ENCODE results near the gene VPS52.
"Not testable (repeated sequence)": the region's sequence is repeated elsewhere in the genome, so short reads cannot be mapped to it uniquely, and the experiment has no call there.

VPS52 gene

GRCh38 chr6:33278392-33278741 lies 6.7 kb upstream of the VPS52 start:
- Mint-ChIP-seq H3K27me3 (ENCODE audit: low read depth, poor library complexity) (no peaks in the 10 kb centered on the region), H3K27ac (no peak overlapping the region), H3K4me1 (peaks cover 62% of the 10 kb centered on the region), H3K4me3 (no peak overlapping the region), H3K9me3 (no peaks in the 10 kb centered on the region), H3K36me3 (ENCODE audit: low read depth) (peaks cover 28% of the 10 kb centered on the region)
- TF ChIP-seq CTCF (IDR thresholded peaks at IDR 0.05) = no peak
- DNase-seq = no peak

GRCh38 chr6:33277663-33278391 lies 6.2 kb upstream of the VPS52 start:
- Mint-ChIP-seq H3K9me3 (no peaks in the 10 kb centered on the region), H3K36me3 (ENCODE audit: low read depth) (peaks cover 34% of the 10 kb centered on the region), H3K27ac (peak overlapping the region; percentile 93), H3K4me3 (peak overlapping the region; percentile 84), H3K27me3 (ENCODE audit: low read depth, poor library complexity) (no peaks in the 10 kb centered on the region), H3K4me1 (peaks cover 67% of the 10 kb centered on the region)
- no peak for DNase-seq
- TF ChIP-seq CTCF (IDR thresholded peaks at IDR 0.05) = no peak

GRCh38 chr6:33276864-33277662 lies 5.4 kb upstream of the VPS52 start, which contains the start of gene B3GALT4:
TSS of gene B3GALT4 (plus strand) at chr6:33277123. CDS start at chr6:33277420, 297 bp downstream.
- no peaks in the 10 kb centered on the region for H3K9me3 Mint-ChIP-seq
- peak; percentile 68 for TF ChIP-seq CTCF (IDR thresholded peaks at IDR 0.05)
- peak within 1 kb of the TSS; percentile 95 for H3K27ac Mint-ChIP-seq
- peaks cover 40% of the 10 kb centered on the region for H3K36me3 Mint-ChIP-seq (ENCODE audit: low read depth)
- no peaks in the 10 kb centered on the region for H3K27me3 Mint-ChIP-seq (ENCODE audit: low read depth, poor library complexity)
- peaks cover 74% of the 10 kb centered on the region for H3K4me1 Mint-ChIP-seq
- peak within 1 kb of the TSS; percentile 96 for H3K4me3 Mint-ChIP-seq
- DNase-seq = peak; percentile 87

GRCh38 chr6:33276581-33276863 lies 4.8 kb upstream of the VPS52 start:
- peaks cover 77% of the 10 kb centered on the region for H3K4me1 Mint-ChIP-seq
- H3K27ac Mint-ChIP-seq = peak overlapping the region; percentile 95
- TF ChIP-seq CTCF (IDR thresholded peaks at IDR 0.05) = no peak
- peak overlapping the region; percentile 96 for H3K4me3 Mint-ChIP-seq
- H3K36me3 Mint-ChIP-seq (ENCODE audit: low read depth) = peaks cover 40% of the 10 kb centered on the region
- no peaks in the 10 kb centered on the region for H3K9me3 Mint-ChIP-seq
- no peak for DNase-seq
- H3K27me3 Mint-ChIP-seq (ENCODE audit: low read depth, poor library complexity) = no peaks in the 10 kb centered on the region

- not testable (repeated sequence) for H3K27me3 Mint-ChIP-seq (ENCODE audit: low read depth, poor library complexity); DNase-seq; H3K9me3 Mint-ChIP-seq
- Mint-ChIP-seq H3K36me3 (ENCODE audit: low read depth) (peaks cover 40% of the 10 kb centered on the region), H3K4me3 (peak overlapping the region; percentile 96), H3K4me1 (peaks cover 78% of the 10 kb centered on the region), H3K27ac (peak overlapping the region; percentile 95)
These were observed 4.3 kb upstream of the VPS52 start for GRCh38 chr6:33275795-33276580.

All from nephron progenitor cell (in vitro differentiated cells).